Hepatocyte (in vitro differentiated cells): ENCODE results near the gene ANKRD13B.

Source experiments
- EZH2 ChIP-seq: fragments of 200-600 bp; sonication (generic); IDR thresholded peaks from 2 replicates; pipeline ENCODE4 v1.6.1; 2016; ENCODE audit warnings: antibody characterized with exemption, mild to moderate bottlenecking, borderline replicate concordance
- TF ChIP-seq, protein P1 (sequence below): fragments of 200-600 bp; sonication (generic); IDR thresholded peaks from 2 replicates; pipeline ENCODE4 v1.5.1; 2016; ENCODE audit warnings: antibody characterized with exemption, mild to moderate bottlenecking; ENCODE audit not compliant: poor library complexity

DNA sequence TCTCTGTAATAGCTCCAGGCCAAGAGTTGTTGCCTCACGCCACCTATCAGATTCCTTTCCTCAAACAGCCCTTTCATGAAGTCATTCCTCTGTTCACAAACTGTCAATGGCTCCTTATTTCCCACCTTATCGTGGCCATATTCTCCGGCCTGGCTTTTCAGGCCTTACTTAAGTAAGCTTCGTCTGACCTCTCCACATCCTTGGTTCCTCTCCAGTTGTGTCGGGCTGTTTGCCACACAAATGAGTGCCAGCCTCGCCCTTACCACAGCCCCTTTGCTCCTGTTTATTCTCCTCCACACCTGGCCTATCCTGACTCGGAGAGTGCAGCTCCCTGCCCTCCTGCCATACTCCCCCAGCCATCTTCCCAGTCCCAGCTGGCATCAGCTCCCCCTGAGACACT, 22.4 kb upstream of the ANKRD13B start:
- TF ChIP-seq, protein P1, sequence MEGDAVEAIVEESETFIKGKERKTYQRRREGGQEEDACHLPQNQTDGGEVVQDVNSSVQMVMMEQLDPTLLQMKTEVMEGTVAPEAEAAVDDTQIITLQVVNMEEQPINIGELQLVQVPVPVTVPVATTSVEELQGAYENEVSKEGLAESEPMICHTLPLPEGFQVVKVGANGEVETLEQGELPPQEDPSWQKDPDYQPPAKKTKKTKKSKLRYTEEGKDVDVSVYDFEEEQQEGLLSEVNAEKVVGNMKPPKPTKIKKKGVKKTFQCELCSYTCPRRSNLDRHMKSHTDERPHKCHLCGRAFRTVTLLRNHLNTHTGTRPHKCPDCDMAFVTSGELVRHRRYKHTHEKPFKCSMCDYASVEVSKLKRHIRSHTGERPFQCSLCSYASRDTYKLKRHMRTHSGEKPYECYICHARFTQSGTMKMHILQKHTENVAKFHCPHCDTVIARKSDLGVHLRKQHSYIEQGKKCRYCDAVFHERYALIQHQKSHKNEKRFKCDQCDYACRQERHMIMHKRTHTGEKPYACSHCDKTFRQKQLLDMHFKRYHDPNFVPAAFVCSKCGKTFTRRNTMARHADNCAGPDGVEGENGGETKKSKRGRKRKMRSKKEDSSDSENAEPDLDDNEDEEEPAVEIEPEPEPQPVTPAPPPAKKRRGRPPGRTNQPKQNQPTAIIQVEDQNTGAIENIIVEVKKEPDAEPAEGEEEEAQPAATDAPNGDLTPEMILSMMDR = no peak
- TF ChIP-seq EZH2 = no peak
